Upper lobe of right lung (tissue), 1 donor: ENCODE measurements around the gene SYT1. TPM values are rescaled to one million over a fixed set of nuclear protein-coding genes. Genes with fewer than 3 reads are reported as not detected.

Experiments
- ATAC-seq: fragments of 200-7000 bp; cut with Tn5 transposase; one replicate; pipeline ENCODE4 v1.9.1; 2020; ENCODE audit warnings: mild to moderate bottlenecking, moderate library complexity
- DNase-seq: peaks from one replicate; pipeline ENCODE4 v3.0.0-alpha.2; 2020
- H3K27ac ChIP-seq: fragments of 200-600 bp; one replicate; pipeline ENCODE4 v1.8.0; 2022
- H3K27me3 ChIP-seq: fragments of 200-600 bp; one replicate; pipeline ENCODE4 v1.8.0; 2022; ENCODE audit warnings: mild to moderate bottlenecking
- H3K36me3 ChIP-seq: fragments of 200-600 bp; one replicate; pipeline ENCODE4 v1.8.0; 2022
- H3K4me1 ChIP-seq: fragments of 200-600 bp; one replicate; pipeline ENCODE4 v1.8.0; 2022
- H3K4me3 ChIP-seq: fragments of 200-600 bp; one replicate; pipeline ENCODE4 v1.8.0; 2022; ENCODE audit warnings: mild to moderate bottlenecking
- H3K9me3 ChIP-seq: fragments of 200-600 bp; one replicate; pipeline ENCODE4 v1.8.0; 2022
- intact Hi-C: fragments of 100-400 bp; cut with DNase I; formaldehyde crosslinking; loops from one replicate; pipeline ENCODE4 v1.11.0; 2022
- total RNA-seq: library from RNA; stranded (reverse); fragmentation: NEBNext Ultra II Directional; extraction: Animal tissue kit (Norgen Biotek cat#: 25700); gene quantifications from one replicate; pipeline ENCODE4 v1.2.1, GENCODE V29; 2021
- TF ChIP-seq, protein P1 (sequence below): fragments of 200-600 bp; IDR thresholded peaks from one replicate; pipeline ENCODE4 v1.8.0; 2022; ENCODE audit warnings: antibody characterized with exemption
- donor health status: DM: no; HTN: yes; CAD: no; lungs with severe emphysema.

Gene SYT1
- total RNA-seq, 1 donor from 2014 or later, result 0.58 TPM

DNA sequence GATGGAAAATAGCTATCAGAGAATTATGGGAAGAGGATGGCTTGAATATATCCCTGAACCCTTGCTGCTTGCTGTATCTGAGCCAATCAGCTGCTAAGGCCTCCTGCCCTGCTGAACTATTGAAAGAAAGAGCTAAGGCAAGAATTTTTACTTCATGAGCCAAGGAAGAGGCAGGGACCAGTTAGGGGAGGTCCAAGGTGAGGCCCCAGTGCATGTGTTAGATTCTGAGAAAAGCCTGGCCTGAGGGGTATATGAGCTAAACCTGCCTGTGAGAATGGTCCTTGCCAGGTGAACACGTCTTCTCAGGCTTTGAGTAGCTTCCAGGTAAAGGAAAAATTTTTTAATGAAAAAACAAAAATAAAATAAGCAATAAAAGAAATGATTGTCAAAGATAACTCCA is 218.0 kb downstream of the SYT1 start:
- Histone ChIP-seq H3K36me3 (no peaks in the 10 kb centered on the region), H3K27me3 (no peaks in the 10 kb centered on the region), H3K9me3 (no peaks in the 10 kb centered on the region), H3K4me1 (no peaks in the 10 kb centered on the region), H3K4me3 (no peak overlapping the region), H3K27ac (no peak overlapping the region)
- DNase-seq (no peak), ATAC-seq (no peak)
- intact Hi-C loops, result no loop called here
- TF ChIP-seq, protein P1, sequence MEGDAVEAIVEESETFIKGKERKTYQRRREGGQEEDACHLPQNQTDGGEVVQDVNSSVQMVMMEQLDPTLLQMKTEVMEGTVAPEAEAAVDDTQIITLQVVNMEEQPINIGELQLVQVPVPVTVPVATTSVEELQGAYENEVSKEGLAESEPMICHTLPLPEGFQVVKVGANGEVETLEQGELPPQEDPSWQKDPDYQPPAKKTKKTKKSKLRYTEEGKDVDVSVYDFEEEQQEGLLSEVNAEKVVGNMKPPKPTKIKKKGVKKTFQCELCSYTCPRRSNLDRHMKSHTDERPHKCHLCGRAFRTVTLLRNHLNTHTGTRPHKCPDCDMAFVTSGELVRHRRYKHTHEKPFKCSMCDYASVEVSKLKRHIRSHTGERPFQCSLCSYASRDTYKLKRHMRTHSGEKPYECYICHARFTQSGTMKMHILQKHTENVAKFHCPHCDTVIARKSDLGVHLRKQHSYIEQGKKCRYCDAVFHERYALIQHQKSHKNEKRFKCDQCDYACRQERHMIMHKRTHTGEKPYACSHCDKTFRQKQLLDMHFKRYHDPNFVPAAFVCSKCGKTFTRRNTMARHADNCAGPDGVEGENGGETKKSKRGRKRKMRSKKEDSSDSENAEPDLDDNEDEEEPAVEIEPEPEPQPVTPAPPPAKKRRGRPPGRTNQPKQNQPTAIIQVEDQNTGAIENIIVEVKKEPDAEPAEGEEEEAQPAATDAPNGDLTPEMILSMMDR, result no peak

DNA sequence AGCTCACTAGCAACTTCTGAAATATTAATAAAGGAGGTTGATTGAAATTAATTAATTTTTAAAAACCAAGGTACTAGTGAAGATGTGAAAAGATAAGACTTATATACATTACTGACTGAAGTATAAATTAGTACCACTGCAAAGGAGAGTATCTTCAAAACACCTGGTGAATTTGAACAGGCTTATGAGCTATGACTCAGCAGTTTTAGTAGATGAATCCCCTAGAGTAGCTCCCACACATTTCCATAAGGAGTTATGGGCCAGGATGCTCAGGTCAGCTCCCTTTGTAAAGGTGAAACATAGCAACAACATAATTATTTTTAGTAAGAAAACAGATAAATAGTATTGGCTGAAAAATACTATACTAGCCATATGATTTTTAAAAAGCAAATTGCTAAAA is 218.6 kb downstream of the SYT1 start:
- Histone ChIP-seq H3K27me3 (no peaks in the 10 kb centered on the region), H3K27ac (no peak overlapping the region), H3K36me3 (no peaks in the 10 kb centered on the region), H3K4me3 (no peak overlapping the region), H3K9me3 (no peaks in the 10 kb centered on the region), H3K4me1 (no peaks in the 10 kb centered on the region)
- DNase-seq, result no peak
- ATAC-seq, result no peak
- TF ChIP-seq, protein P1, result no peak
- intact Hi-C loops, result no loop called here

DNA sequence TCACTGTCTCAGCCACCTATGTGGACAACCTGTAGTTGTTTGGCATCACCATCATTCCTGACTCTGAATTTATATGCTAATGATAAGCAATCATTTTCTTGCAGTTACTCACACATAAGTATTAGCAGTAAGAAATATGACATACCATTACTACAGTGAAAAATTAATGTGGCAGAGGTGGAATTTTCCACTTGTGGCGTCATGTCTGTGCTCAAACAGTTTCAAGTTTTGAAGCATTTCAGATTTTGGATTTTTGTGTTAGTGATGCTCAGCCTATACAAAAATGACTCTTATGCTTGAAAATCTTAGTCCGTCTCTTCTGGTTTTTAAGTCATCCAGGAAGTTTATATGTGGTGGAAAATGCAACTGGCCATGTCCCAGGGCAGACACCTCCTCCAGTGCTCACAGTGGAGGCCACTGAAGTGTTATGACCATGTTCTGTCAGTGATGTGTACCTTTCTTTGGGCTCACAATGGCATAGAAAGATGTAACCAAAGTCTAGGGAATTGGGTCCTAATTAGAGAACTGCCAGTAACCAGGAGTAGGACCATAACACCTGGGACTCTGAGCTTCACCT is 220.6 kb downstream of the SYT1 start:
- TF ChIP-seq, protein P1, result no peak
- Histone ChIP-seq H3K36me3 (no peaks in the 10 kb centered on the region), H3K27me3 (no peaks in the 10 kb centered on the region), H3K27ac (no peak overlapping the region), H3K4me3 (no peak overlapping the region), H3K9me3 (no peaks in the 10 kb centered on the region), H3K4me1 (no peaks in the 10 kb centered on the region)
- DNase-seq (no peak), ATAC-seq (no peak)
- intact Hi-C loops, result no loop called here

DNA sequence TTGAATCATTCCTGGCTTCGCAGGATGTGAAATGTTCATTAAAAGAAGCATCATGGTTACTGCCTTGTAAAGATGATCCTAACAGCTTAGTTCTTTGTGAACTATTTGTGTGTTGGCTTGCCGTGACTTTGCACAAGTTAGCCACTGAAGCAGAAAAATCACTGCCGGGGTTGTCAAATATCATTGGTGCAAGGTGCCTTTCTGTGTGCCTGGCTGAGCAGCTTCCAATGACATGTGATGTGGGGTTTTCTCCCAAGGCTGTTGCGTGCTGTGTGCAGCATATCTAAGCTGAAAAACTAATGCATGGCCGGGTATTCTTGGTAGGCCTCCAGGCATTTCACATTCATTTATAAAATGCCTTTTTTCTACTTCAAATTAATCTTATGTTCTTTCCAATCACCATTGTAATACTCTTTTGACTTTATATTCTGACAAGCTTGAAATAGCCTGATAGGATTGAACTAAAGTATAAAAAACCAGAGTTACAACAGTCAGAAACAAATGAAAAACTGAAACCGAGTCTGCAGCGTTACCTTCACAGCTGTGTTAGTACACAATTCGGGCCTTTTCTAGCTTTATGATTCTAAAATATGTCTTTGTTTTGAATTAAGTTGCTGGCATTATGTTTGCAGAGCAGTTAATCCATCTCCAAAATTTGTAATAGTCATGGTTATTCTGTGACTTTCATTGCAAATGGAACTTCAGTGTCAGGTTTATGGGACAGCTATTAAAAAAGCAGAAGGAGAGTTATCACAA is 222.1 kb downstream of the SYT1 start:
- TF ChIP-seq, protein P1, result no peak
- Histone ChIP-seq H3K36me3 (no peaks in the 10 kb centered on the region), H3K4me3 (no peak overlapping the region), H3K9me3 (no peaks in the 10 kb centered on the region), H3K27ac (no peak overlapping the region), H3K27me3 (no peaks in the 10 kb centered on the region), H3K4me1 (no peaks in the 10 kb centered on the region)
- intact Hi-C loops, result no loop called here
- no peak for DNase-seq
- no peak for ATAC-seq

DNA sequence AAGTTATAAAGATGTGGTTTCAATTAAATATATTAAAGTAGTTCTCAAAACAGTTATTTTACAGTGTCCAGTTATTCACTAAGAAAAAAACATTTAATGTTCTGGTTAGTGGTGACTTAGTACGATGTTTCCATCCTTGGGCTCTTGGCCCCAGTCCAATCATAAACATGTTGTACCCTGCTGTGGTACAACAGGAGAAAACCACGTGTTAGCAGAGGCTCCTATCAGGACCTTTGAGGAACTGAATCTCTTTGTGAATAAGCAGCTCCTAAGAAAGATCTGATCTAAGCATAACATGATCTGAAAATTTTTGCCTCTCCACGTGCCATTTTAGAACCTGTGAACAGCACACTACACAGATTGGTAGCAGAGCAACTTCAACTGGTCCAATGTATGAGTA is 234.0 kb downstream of the SYT1 start:
- intact Hi-C loops, result no loop called here
- H3K9me3 ChIP-seq, result no peaks in the 10 kb centered on the region
- ATAC-seq (no peak), DNase-seq (no peak)
- TF ChIP-seq, protein P1, result no peak
- H3K27me3 ChIP-seq, result no peaks in the 10 kb centered on the region
- no peaks in the 10 kb centered on the region for H3K36me3 ChIP-seq
- H3K4me1 ChIP-seq, result no peaks in the 10 kb centered on the region
- H3K4me3 ChIP-seq, result no peak overlapping the region
- no peak overlapping the region for H3K27ac ChIP-seq
